Muscle layer of duodenum (tissue), 2 donors: ENCODE measurements around the gene NPDC1.
"Not testable (repeated sequence)": the region's sequence is repeated elsewhere in the genome, so short reads cannot be mapped to it uniquely, and the experiment has no call there.

Source experiments
- H3K27ac ChIP-seq: one replicate; pipeline ENCODE4 v1.7.0; 2013; ENCODE audit warnings: mild to moderate bottlenecking, low read length
- H3K27me3 ChIP-seq: one replicate; pipeline ENCODE4 v1.7.0; 2013; ENCODE audit warnings: low read depth, mild to moderate bottlenecking, control low read depth, low read length
- H3K36me3 ChIP-seq, 2 donors: one replicate each; pipeline ENCODE4 v1.7.0; 2013; ENCODE audit warnings: low read length in 2 of 2, control low read depth in 1 of 2, mild to moderate bottlenecking in 1 of 2; ENCODE audit not compliant: insufficient read depth in 2 of 2, control insufficient read depth in 1 of 2
- H3K4me1 ChIP-seq, 2 donors: one replicate each; pipeline ENCODE4 v1.7.0; 2013; ENCODE audit warnings: low read length in 2 of 2, mild to moderate bottlenecking in 2 of 2, control low read depth in 1 of 2, moderate library complexity in 1 of 2; ENCODE audit not compliant: insufficient read depth in 2 of 2, control insufficient read depth in 1 of 2
- H3K4me3 ChIP-seq, 2 donors: one replicate each; pipeline ENCODE4 v1.7.0; 2013; ENCODE audit warnings: low read length in 2 of 2, low read depth in 1 of 2, mild to moderate bottlenecking in 1 of 2
- H3K9me3 ChIP-seq, 2 donors: one replicate each; pipeline ENCODE4 v1.7.0; 2013; ENCODE audit warnings: low read length in 2 of 2, control low read depth in 1 of 2, mild to moderate bottlenecking in 1 of 2; ENCODE audit not compliant: control insufficient read depth in 1 of 2
- donor health status: healthy.

Gene NPDC1

GRCh38 chr9:137012694-137013570 is 33.0 kb downstream of the NPDC1 start:
- no peak overlapping the region for H3K4me3 ChIP-seq
- no peaks in the 10 kb centered on the region for H3K9me3 ChIP-seq
- H3K27me3 ChIP-seq = no peaks in the 10 kb centered on the region
- no peak overlapping the region for H3K27ac ChIP-seq
- H3K36me3 ChIP-seq = peaks cover 0 to 81% of the 10 kb centered on the region in 2 donors
- no peaks in the 10 kb centered on the region for H3K4me1 ChIP-seq

GRCh38 chr9:137011907-137012675 is 33.9 kb downstream of the NPDC1 start:
- H3K36me3 ChIP-seq = peaks cover 0 to 73% of the 10 kb centered on the region in 2 donors
- no peak overlapping the region for H3K27ac ChIP-seq
- H3K4me1 ChIP-seq = peaks cover 0 to 6% of the 10 kb centered on the region in 2 donors
- H3K27me3 ChIP-seq = no peaks in the 10 kb centered on the region
- H3K9me3 ChIP-seq = no peaks in the 10 kb centered on the region
- H3K4me3 ChIP-seq = no peak overlapping the region

GRCh38 chr9:137011156-137011555 is 34.8 kb downstream of the NPDC1 start:
- no peak overlapping the region for H3K4me3 ChIP-seq
- H3K27me3 ChIP-seq = no peaks in the 10 kb centered on the region
- H3K36me3 ChIP-seq = peaks cover 0 to 64% of the 10 kb centered on the region in 2 donors
- H3K9me3 ChIP-seq = no peaks in the 10 kb centered on the region
- no peak overlapping the region for H3K27ac ChIP-seq
- H3K4me1 ChIP-seq = peaks cover 0 to 6% of the 10 kb centered on the region in 2 donors

DNA sequence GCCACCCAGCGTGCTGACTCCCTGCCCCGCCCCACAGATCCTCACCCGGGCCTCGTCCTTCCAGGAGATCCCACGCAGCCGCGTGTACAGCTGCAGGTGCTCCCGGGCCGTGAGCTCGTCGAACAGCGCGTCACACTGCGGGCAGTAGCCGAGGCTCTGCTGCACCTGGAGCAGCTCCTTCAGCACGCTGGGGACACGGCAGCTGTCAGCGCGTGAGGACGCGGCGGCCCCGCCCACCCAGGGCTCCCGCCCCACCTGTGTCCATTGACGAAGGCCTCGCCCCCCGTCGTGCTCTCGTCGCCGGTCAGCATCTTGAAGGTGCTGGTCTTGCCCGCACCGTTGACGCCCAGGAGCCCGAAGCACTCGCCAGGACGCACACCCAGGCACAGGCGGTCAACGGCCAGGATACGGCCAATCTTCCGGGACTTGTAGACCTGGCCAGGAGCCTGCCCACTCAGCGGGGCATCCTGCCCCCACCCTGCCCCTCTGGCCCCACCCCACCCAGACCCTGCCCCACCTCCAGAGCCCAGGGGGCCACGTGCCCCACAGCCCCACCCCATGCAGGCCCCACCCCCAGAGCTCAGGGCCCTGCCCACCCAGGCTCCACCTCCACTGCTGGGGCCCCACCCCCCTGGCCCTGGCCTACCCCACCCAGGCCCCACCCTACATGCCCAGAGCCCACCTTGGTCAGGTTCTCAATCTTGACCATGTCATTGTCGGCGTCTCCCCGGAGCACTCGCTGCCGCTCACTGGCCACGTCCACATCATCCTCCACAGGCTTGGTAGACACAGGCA is 35.8 kb downstream of the NPDC1 start:
- H3K36me3 ChIP-seq = peaks cover 0 to 55% of the 10 kb centered on the region in 2 donors

GRCh38 chr9:137009217-137009616 is 36.8 kb downstream of the NPDC1 start:
- Histone ChIP-seq H3K27me3 (no peaks in the 10 kb centered on the region), H3K36me3 (peaks cover 0 to 46% of the 10 kb centered on the region in 2 donors), H3K4me3 (no peak overlapping the region), H3K4me1 (peaks cover 0 to 6% of the 10 kb centered on the region in 2 donors), H3K9me3 (no peaks in the 10 kb centered on the region), H3K27ac (no peak overlapping the region)

More for the DNA sequence above, 35.8 kb downstream of the NPDC1 start:
- Histone ChIP-seq H3K9me3 (no peaks in the 10 kb centered on the region), H3K27ac (no peak overlapping the region), H3K4me1 (peaks cover 0 to 6% of the 10 kb centered on the region in 2 donors), H3K27me3 (no peaks in the 10 kb centered on the region), H3K4me3 (no peak overlapping the region)

DNA sequence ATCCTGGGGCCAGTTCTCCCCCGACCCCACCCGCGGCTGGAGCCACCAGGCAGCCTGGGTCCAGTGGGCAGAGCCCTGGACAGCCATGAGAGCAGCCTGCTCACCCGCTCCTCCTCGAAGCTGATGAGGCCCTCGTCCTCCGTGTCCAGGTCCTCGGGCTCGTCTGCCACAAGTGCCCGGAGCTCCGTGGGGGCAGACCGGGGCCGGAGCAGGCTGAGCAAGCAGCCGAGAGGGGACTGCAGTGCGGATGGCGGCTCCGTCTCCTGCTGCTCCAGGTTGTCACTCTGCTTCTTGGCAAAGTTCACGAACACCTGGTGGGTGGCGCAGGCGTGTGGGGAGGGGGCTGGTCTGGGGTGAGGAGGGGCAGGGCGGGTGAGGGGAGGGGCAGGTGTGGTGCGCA is 37.7 kb downstream of the NPDC1 start:
- Histone ChIP-seq H3K27ac (no peak overlapping the region), H3K36me3 (peaks cover 0 to 38% of the 10 kb centered on the region in 2 donors), H3K9me3 (no peaks in the 10 kb centered on the region)

DNA sequence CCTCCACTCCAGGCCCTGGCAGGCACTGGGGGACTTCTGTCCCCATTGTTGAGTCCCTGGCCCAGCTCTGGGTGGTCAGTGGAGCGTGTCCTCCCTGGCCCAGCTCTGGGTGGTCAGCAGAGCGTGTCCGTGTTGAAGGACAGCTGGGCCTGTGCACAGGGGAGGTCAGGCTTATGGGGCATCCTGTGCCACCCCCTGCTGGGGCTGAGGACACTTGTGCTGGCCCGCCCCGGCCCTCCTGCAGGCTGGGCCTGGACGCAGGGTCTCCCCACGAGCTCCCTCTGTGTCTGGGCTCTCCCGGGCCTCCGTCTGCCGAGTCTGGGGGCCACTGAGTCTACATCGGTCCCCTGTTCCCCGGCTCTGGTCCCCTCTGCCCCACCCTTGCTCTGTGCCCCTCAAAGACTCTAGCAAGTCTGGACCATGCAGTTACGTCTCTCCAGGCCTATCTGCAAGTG is 38.1 kb downstream of the NPDC1 start:
- Histone ChIP-seq H3K27me3 (no peaks in the 10 kb centered on the region), H3K36me3 (peaks cover 0 to 36% of the 10 kb centered on the region in 2 donors), H3K27ac (no peak overlapping the region), H3K4me1 (peaks cover 0 to 6% of the 10 kb centered on the region in 2 donors), H3K9me3 (no peaks in the 10 kb centered on the region), H3K4me3 (no peak overlapping the region)

More for the DNA sequence above, 37.7 kb downstream of the NPDC1 start:
- Histone ChIP-seq H3K27me3 (no peaks in the 10 kb centered on the region), H3K4me3 (no peak overlapping the region), H3K4me1 (peaks cover 0 to 6% of the 10 kb centered on the region in 2 donors)

- H3K27ac ChIP-seq = no peak overlapping the region
- peaks cover 0 to 30% of the 10 kb centered on the region in 2 donors for H3K36me3 ChIP-seq
- peaks cover 0 to 6% of the 10 kb centered on the region in 2 donors for H3K4me1 ChIP-seq
- no peaks in the 10 kb centered on the region for H3K9me3 ChIP-seq
- no peaks in the 10 kb centered on the region for H3K27me3 ChIP-seq
- H3K4me3 ChIP-seq = no peak overlapping the region
These were observed 38.7 kb downstream of the NPDC1 start for GRCh38 chr9:137007108-137007815.

DNA sequence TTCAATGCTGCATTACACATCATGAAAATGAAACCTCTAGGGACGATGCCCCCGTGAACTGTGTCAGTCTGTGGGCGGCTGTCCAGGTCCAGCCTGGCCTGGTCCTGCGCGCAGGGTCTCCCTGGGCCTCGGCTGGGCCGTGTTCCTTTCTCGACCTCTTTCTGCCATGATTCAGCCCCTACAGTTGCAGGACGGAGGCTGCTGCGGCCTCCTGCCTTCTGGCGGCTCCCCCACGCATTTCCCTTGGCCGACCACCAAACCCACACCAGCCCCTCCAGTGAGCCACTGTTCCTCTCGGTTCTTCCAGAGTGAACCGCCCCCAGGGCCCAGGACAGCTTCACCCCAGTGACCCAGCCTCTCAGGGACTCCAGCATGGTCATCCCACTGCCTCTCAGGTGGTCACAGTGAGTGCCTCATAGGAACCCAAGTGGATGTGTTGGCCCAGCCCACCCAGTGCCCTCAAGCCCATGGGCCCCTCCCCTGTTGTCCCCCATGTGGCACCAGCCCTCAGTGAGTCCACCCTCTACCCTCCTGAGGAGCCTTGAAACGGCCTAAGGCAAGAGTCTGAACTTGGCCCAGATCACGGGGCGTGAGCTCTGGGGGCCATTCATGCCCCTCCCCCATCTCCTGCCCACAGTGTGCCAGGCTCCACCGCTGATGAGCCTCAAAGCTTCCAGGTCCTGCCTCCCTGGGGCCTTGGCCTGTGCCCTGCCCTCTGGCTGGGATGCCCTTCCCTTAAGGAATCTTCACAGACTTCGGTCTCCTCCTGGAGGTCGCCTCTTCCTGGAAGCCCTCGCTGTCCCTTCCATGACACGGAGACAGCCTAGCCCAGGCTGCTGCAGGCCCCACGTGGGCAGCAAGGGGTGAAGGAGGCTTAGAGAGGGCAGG is 39.6 kb downstream of the NPDC1 start:
- Histone ChIP-seq H3K36me3 (peaks cover 0 to 23% of the 10 kb centered on the region in 2 donors), H3K27me3 (no peaks in the 10 kb centered on the region), H3K4me1 (peaks cover 0 to 6% of the 10 kb centered on the region in 2 donors), H3K9me3 (no peaks in the 10 kb centered on the region), H3K4me3 (no peak overlapping the region), H3K27ac (no peak overlapping the region)

DNA sequence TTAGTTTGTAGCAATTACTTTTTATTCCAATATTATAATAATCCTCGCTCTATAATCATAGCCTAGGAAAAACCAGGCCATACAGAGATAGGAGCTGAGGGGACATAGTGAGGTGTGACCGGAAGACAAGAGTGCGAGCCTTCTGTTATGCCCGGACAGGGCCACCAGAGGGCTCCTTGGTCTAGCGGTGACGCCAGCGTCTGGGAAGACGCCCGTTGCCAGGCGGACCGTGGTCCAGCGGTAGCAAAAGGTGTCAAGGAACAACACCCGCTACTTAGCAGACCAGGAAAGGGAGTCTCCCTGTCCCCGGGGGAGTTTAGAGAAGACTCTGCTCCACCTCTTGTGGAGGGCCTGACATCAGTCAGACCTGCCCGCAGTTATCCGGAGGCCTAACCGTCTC is 41.7 kb downstream of the NPDC1 start:
- not testable (repeated sequence) for H3K27ac ChIP-seq, H3K27me3 ChIP-seq, H3K9me3 ChIP-seq, H3K4me3 ChIP-seq, H3K36me3 ChIP-seq, H3K4me1 ChIP-seq
